PC-9 (cell line): ENCODE results near the gene MPL.

Experiments
- CTCF ChIP-seq: fragments of 200-600 bp; sonication (generic); conservative IDR thresholded peaks from 2 replicates; pipeline ENCODE4 v1.6.1; 2017; ENCODE audit warnings: mixed run types, antibody characterized with exemption, mild to moderate bottlenecking, moderate library complexity
- EZH2 ChIP-seq: fragments of 200-600 bp; sonication (generic); IDR thresholded peaks from 2 replicates; pipeline ENCODE4 v1.8.0; 2017; ENCODE audit warnings: antibody characterized with exemption, low read depth

DNA sequence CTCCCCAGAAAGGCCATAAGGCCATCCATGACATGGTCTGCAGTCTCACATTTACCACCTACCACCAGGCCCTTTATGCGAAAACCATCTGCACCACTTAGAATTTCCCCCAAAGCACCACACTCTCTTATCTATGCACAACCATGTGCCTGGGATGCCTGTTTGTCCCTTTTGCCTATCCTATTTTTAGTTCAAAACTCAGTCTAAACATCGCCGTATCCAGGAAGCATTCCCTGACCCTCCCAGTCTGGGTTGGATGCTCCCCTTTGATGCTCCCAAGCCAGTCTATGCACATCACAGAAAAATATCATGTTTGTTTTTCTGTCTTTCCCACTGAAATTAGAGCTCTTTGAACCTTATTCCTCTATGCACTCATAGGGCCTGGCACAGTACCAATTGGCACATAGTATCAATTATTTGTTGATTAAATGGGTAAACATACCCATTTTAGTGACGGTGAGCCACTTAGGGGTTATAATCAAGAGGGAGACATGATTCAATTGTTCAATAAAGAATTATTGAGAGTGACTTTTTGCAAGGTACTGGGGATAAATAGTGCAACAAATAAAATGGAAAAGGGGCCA is 6.7 kb downstream of the MPL start:
- no peak for TF ChIP-seq CTCF
- no peak for TF ChIP-seq EZH2
